ENCODE results near the gene KCNK4. TPM values are rescaled to one million over a fixed set of nuclear protein-coding genes. Genes with fewer than 3 reads are reported as not detected.
A peak's percentile ranks its signal among the peaks of the same experiment; 100 is the strongest.

The KCNK4 gene
- total RNA-seq, 1 donor from 2014 or later, result not detected

DNA sequence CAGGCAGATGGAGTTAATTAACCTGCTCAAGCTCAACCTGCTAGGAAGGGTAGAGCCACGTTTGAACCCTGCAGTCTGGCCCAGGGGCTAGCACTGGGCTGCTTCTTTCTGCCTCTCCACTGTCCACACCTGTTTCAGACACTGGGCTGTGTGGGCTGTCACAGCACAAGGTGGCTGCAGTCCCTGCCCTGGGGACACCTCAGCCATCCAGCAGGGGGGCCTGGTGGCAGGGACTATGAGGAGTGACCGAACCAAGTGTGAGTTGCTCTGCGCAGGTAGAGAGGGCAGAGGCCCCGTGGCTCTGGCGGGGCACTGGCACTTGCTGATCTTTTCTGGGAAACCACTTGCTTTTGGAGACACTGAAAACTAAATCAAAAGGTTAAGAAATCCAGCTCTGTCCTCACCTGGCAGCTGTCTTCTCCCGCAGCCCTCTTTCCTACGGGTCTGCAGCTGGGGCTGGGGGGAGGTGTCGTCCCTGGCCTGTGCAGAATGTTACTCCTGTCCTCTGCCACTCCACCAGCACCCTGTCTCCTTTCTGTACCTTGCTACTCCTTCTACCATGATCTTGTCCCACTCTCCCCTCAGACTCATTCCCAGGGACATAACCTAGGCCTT lies 12.4 kb upstream of the KCNK4 start:
- H3K36me3 ChIP-seq, result peaks cover 38% of the 10 kb centered on the region
- H3K4me1 ChIP-seq, result peaks cover 16% of the 10 kb centered on the region
- DNase-seq, result no peak
- H3K27ac ChIP-seq, result no peak overlapping the region
- ATAC-seq, result no peak
- H3K4me3 ChIP-seq, result no peak overlapping the region
- intact Hi-C loops (cut with DNase I), result no loop called here
- H3K9me3 ChIP-seq, result no peaks in the 10 kb centered on the region
- H3K27me3 ChIP-seq, result no peaks in the 10 kb centered on the region
- TF ChIP-seq, protein P1, sequence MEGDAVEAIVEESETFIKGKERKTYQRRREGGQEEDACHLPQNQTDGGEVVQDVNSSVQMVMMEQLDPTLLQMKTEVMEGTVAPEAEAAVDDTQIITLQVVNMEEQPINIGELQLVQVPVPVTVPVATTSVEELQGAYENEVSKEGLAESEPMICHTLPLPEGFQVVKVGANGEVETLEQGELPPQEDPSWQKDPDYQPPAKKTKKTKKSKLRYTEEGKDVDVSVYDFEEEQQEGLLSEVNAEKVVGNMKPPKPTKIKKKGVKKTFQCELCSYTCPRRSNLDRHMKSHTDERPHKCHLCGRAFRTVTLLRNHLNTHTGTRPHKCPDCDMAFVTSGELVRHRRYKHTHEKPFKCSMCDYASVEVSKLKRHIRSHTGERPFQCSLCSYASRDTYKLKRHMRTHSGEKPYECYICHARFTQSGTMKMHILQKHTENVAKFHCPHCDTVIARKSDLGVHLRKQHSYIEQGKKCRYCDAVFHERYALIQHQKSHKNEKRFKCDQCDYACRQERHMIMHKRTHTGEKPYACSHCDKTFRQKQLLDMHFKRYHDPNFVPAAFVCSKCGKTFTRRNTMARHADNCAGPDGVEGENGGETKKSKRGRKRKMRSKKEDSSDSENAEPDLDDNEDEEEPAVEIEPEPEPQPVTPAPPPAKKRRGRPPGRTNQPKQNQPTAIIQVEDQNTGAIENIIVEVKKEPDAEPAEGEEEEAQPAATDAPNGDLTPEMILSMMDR (IDR thresholded peaks at IDR 0.05), result no peak

DNA sequence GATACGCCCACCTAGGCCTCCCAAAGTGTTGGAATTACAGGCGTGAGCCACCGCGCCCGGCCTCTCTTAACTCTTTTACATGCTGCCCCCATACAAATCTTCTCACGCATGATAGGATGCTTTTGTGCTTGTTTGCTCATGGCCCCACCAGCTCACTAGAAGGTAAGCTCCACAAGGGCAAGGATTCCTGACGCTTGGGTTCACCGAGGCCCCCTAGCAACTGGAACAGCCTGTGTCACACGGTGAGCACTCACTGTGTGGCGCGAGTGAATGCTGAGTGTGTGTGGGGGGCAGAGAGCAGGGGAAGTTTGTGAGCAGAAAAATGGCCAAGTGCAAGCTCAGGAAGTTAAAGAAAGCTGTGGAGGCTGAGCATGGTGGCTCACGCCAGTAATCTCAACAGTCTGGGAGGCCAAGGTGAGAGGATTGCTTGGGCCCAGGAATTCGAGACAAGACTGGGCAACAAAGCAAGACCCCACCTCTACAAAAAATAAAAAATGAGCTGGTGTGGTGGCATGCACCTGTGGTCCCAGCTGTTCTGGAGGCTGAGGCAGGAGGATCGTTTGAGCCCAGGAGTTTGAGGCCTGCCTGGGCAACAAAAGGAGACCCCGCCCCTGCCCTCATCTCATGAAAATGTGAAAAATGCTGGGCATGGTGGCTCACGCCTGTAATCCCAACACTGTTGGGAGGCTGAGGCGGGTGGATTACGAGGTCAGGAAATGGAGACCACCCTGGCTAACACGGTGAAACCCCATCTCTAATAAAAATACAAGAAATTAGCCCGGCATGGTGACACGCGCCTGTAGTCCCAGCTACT lies 8.9 kb upstream of the KCNK4 start:
- peaks cover 27% of the 10 kb centered on the region for H3K4me1 ChIP-seq
- no peak overlapping the region for H3K27ac ChIP-seq
- H3K36me3 ChIP-seq, result peaks cover 29% of the 10 kb centered on the region
- no peaks in the 10 kb centered on the region for H3K27me3 ChIP-seq
- H3K4me3 ChIP-seq, result no peak overlapping the region
- TF ChIP-seq, protein P1 (IDR thresholded peaks at IDR 0.05), result no peak
- no peaks in the 10 kb centered on the region for H3K9me3 ChIP-seq
- no peak for DNase-seq
- no peak for ATAC-seq
- intact Hi-C loops (cut with DNase I), result no loop called here

DNA sequence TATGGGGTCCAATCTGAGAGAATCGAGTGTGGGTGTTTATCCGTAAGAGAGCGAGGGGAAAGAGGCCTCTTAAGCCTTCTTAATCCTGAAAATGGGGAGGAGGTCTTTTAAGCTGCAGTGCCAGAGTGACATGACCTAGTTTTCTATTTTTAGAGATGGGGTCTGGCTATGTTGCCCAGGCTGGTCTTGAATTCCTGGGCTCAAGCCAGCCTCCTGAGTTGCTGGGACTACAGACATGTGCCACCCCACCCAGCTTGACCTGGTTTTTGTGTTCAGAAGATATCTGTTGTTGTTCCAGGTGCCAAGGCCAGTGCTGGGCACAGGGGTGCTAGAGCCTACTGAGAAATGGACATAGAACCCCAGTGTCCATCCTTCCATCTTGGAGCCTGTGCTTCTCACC lies 8.0 kb upstream of the KCNK4 start:
- peak overlapping the region; percentile 96 for H3K4me3 ChIP-seq
- H3K9me3 ChIP-seq, result no peaks in the 10 kb centered on the region
- H3K4me1 ChIP-seq, result peaks cover 27% of the 10 kb centered on the region
- ATAC-seq, result no peak
- DNase-seq, result no peak
- H3K36me3 ChIP-seq, result peaks cover 19% of the 10 kb centered on the region
- TF ChIP-seq, protein P1 (IDR thresholded peaks at IDR 0.05), result no peak
- no peak overlapping the region for H3K27ac ChIP-seq
- intact Hi-C loops (cut with DNase I), result no loop called here
- no peaks in the 10 kb centered on the region for H3K27me3 ChIP-seq

DNA sequence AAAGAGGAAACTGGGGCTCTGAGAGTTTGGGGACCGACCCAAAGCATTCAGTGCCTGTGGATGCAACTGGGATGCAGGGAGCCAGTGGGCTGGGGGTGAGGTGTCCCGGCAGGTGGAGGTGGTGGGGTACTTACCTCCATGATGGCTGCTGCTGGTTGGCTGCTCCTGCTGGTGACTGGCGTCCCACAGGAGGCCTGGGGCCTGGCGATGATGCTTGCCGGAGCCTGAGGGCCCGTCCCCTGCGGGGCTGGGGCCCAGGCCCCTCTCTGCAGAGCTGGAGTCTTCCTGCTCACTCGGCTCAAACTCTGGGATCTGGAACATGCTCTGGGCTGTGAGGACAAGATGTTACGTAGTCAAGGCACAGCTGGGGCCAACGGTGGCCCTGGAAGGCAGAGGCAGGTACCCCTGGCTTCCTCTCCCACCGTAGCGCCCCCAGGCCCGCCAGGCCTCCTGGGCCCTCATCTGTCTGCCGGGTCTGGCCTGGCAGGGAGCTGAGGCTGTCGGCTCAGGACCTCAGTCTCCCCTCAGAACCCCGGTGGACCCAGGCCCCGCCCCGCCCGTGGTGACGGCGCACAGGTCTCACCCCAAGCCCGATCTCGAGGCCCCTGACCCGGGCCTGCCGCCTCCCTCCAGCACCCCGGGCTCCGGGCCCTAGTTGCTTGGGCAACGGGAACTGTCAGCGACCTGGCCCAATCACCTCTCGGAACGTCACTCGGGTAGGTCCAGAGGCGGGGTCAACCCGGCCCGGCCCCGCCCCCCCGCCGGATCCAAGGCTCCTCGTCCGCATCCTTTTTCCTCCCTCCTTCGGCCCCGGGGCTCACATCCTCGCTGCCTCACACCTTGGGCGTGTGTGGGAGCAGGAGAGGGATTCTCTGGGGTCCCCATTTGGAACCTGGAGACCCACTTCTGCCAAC lies 6.8 kb upstream of the KCNK4 start, which contains the start of gene BAD:
Gene BAD (minus strand): TSS at position 618 of the 914 bp plus-strand sequence. CDS start 297 bp downstream, at position 321.
- no peaks in the 10 kb centered on the region for H3K9me3 ChIP-seq
- peaks cover 10% of the 10 kb centered on the region for H3K36me3 ChIP-seq
- DNase-seq (peak; percentile 97), ATAC-seq (peak; percentile 94)
- H3K4me1 ChIP-seq, result peaks cover 27% of the 10 kb centered on the region
- H3K4me3 ChIP-seq, result peak within 1 kb of the TSS; percentile 96
- no peaks in the 10 kb centered on the region for H3K27me3 ChIP-seq
- intact Hi-C loops (cut with DNase I), result no loop called here
- peak within 1 kb of the TSS; percentile 95 for H3K27ac ChIP-seq
- TF ChIP-seq, protein P1 (IDR thresholded peaks at IDR 0.05), result no peak

Measured in upper lobe of right lung (tissue), 1 donor.